Measurements from ENCODE around the gene PGC.

DNA sequence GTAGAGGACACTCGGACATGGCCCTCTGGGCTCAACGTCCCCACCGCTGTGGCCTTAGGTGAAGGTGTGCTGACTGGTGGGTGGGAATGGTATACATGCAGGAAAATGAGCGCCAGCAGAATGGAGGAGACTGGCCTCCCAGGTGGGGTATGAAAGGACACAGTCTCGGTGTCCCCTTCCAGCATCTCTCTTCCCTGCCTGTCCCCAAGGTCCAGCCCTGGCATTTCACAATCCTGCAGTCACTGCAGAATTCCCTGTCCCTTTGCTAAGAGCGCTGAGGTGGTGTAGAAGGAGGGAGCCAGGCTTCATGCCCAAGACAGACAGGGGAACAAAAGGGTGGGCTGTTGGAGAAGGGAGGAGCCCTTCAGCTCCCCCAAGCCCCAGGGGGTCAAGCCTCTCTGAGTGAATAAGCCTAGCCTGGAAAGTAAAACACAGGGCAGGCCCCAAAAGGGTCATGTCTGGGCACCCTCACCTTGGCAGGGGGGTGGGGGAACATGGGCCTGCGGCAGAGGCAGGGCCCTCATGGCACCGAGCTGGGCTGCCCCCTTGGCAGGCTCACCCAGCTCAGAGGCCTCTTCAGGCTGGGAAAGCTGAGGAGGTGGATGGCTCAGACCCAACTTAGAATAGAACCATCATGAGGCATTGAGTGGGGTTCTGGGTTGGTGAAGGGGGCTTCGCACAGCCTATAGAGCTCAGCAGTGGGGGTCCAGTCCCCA lies 35.7 kb downstream of the PGC start:
- TF ChIP-seq POLR2A (IDR thresholded peaks at IDR 0.05) (no peak), CTCF (IDR thresholded peaks at IDR 0.05) (no peak), EP300 (IDR thresholded peaks at IDR 0.05) (no peak)

Data from ovary (tissue), 3 donors.